ENCODE results near the gene DIPK1B. TPM values are rescaled to one million over a fixed set of nuclear protein-coding genes. Genes with fewer than 3 reads are reported as not detected.

DIPK1B gene
- total RNA-seq (2014; rRNA removed; shearing (Covaris generic); ENCODE audit: low replicate concordance), result 11.5 and 13.3 TPM in 2 replicates

GRCh38 chr9:136711751-136712689, at the start of gene DIPK1B:
DIPK1B (plus strand) TSS chr9:136712572; CDS start chr9:136712666, 94 bp downstream.
- H3K4me3 ChIP-seq, result peak within 1 kb of the TSS; percentile 51
- no peaks in the 10 kb centered on the region for H3K36me3 ChIP-seq
- H3K9me3 ChIP-seq, result no peaks in the 10 kb centered on the region
- no peak for DNase-seq
- no peaks in the 10 kb centered on the region for H3K27me3 ChIP-seq

- no peak for DNase-seq
- Histone ChIP-seq H3K36me3 (no peaks in the 10 kb centered on the region), H3K27me3 (no peaks in the 10 kb centered on the region), H3K4me3 (no peak within 1 kb of the TSS), H3K9me3 (no peaks in the 10 kb centered on the region)
Observed at GRCh38 chr9:136662656-136663581, 49.5 kb upstream of the DIPK1B start, which contains the start of gene EGFL7. EGFL7 (plus strand) TSS chr9:136662916; CDS start chr9:136668283, 5,367 bp downstream.

- DNase-seq, result no peak
- Histone ChIP-seq H3K36me3 (no peaks in the 10 kb centered on the region), H3K9me3 (no peaks in the 10 kb centered on the region), H3K4me3 (no peak overlapping the region), H3K27me3 (no peaks in the 10 kb centered on the region)
Observed at GRCh38 chr9:136664000-136664915, 48.1 kb upstream of the DIPK1B start.

GRCh38 chr9:136665111-136665703, 47.2 kb upstream of the DIPK1B start:
- Histone ChIP-seq H3K27me3 (no peaks in the 10 kb centered on the region), H3K36me3 (no peaks in the 10 kb centered on the region), H3K9me3 (no peaks in the 10 kb centered on the region), H3K4me3 (peak overlapping the region; percentile 16; the same call in 1 of the 2 replicates)
- DNase-seq, result no peak

GRCh38 chr9:136665704-136666371, 46.5 kb upstream of the DIPK1B start:
- DNase-seq, result peak; percentile 17
- peak overlapping the region; percentile 22; the same call in 1 of the 2 replicates for H3K4me3 ChIP-seq
- H3K27me3 ChIP-seq, result no peaks in the 10 kb centered on the region
- H3K36me3 ChIP-seq, result no peaks in the 10 kb centered on the region
- H3K9me3 ChIP-seq, result no peaks in the 10 kb centered on the region

- Histone ChIP-seq H3K36me3 (no peaks in the 10 kb centered on the region), H3K9me3 (no peaks in the 10 kb centered on the region), H3K27me3 (no peaks in the 10 kb centered on the region), H3K4me3 (peak overlapping the region; percentile 22; the same call in 1 of the 2 replicates)
- DNase-seq, result no peak
Observed at GRCh38 chr9:136666372-136667213, 45.8 kb upstream of the DIPK1B start.

- DNase-seq, result no peak
- no peaks in the 10 kb centered on the region for H3K9me3 ChIP-seq
- no peaks in the 10 kb centered on the region for H3K36me3 ChIP-seq
- no peak overlapping the region for H3K4me3 ChIP-seq
- H3K27me3 ChIP-seq, result no peaks in the 10 kb centered on the region
Observed at GRCh38 chr9:136667214-136667939, 45.0 kb upstream of the DIPK1B start.

- no peaks in the 10 kb centered on the region; the same call in 1 of the 2 replicates for H3K36me3 ChIP-seq
- no peaks in the 10 kb centered on the region for H3K27me3 ChIP-seq
- H3K4me3 ChIP-seq, result no peak overlapping the region
- no peak for DNase-seq
- no peaks in the 10 kb centered on the region for H3K9me3 ChIP-seq
Observed at GRCh38 chr9:136667940-136668760, 44.2 kb upstream of the DIPK1B start.

GRCh38 chr9:136668983-136669790, 43.2 kb upstream of the DIPK1B start:
- H3K36me3 ChIP-seq, result peaks cover under 1% of the 10 kb centered on the region; the same call in 1 of the 2 replicates
- peak; percentile 53 for DNase-seq
- H3K9me3 ChIP-seq, result no peaks in the 10 kb centered on the region
- no peak overlapping the region for H3K4me3 ChIP-seq
- H3K27me3 ChIP-seq, result no peaks in the 10 kb centered on the region

- DNase-seq, result no peak
- Histone ChIP-seq H3K27me3 (no peaks in the 10 kb centered on the region), H3K9me3 (no peaks in the 10 kb centered on the region), H3K4me3 (no peak overlapping the region), H3K36me3 (peaks cover 2% of the 10 kb centered on the region; the same call in 1 of the 2 replicates)
Observed at GRCh38 chr9:136669791-136670464, 42.4 kb upstream of the DIPK1B start.

GRCh38 chr9:136670576-136671253, 41.7 kb upstream of the DIPK1B start:
- Histone ChIP-seq H3K36me3 (peaks cover 2% of the 10 kb centered on the region; the same call in 1 of the 2 replicates), H3K9me3 (no peaks in the 10 kb centered on the region), H3K4me3 (no peak overlapping the region), H3K27me3 (no peaks in the 10 kb centered on the region)
- no peak for DNase-seq
